H9 (cell line): ENCODE data around the gene CDKAL1. TPM values are rescaled to one million over a fixed set of nuclear protein-coding genes. Genes with fewer than 3 reads are reported as not detected.

Experiments
- DNase-seq: peaks from one replicate; pipeline ENCODE4 v3.0.0-alpha.2; 2017
- H2AFZ ChIP-seq: one replicate; pipeline ENCODE4 v1.6.1; 2013; ENCODE audit warnings: mild to moderate bottlenecking, low read length, control low read depth, moderate library complexity
- H2AK5ac ChIP-seq: 2 replicates; pipeline ENCODE4 v1.6.1; 2013; ENCODE audit warnings: low read length, control low read depth, mixed read lengths; ENCODE audit not compliant: insufficient read length
- H2BK120ac ChIP-seq: one replicate; pipeline ENCODE4 v1.6.1; 2013; ENCODE audit warnings: low read depth, mild to moderate bottlenecking, low read length, control low read depth, inconsistent platforms; ENCODE audit not compliant: poor library complexity, severe bottlenecking
- H2BK12ac ChIP-seq: 2 replicates; pipeline ENCODE4 v1.6.1; 2013; ENCODE audit warnings: low read length, control low read depth, mixed read lengths, low read depth; ENCODE audit not compliant: insufficient read length
- H2BK15ac ChIP-seq: 2 replicates; pipeline ENCODE4 v1.6.1; 2013; ENCODE audit warnings: low read depth, low read length, control low read depth
- H2BK20ac ChIP-seq: one replicate; pipeline ENCODE4 v1.6.1; 2013; ENCODE audit warnings: low read depth, mild to moderate bottlenecking, low read length, control low read depth, inconsistent platforms; ENCODE audit not compliant: poor library complexity, severe bottlenecking
- H2BK5ac ChIP-seq: 2 replicates; pipeline ENCODE4 v1.6.1; 2013; ENCODE audit warnings: low read length, control low read depth, mixed read lengths; ENCODE audit not compliant: insufficient read length
- H3K14ac ChIP-seq: 2 replicates; pipeline ENCODE4 v1.6.1; 2013; ENCODE audit warnings: low read length, control low read depth; ENCODE audit not compliant: insufficient read depth
- H3K18ac ChIP-seq: 2 replicates; pipeline ENCODE4 v1.6.1; 2013; ENCODE audit warnings: low read depth, mild to moderate bottlenecking, mixed read lengths, low read length, control low read depth; ENCODE audit not compliant: insufficient read length
- H3K23ac ChIP-seq: 2 replicates; pipeline ENCODE4 v1.6.1; 2013; ENCODE audit warnings: low read length, control low read depth, mixed read lengths, low read depth; ENCODE audit not compliant: insufficient read length
- H3K23me2 ChIP-seq: 2 replicates; pipeline ENCODE4 v1.6.1; 2013; ENCODE audit warnings: low read depth, mild to moderate bottlenecking, mixed read lengths, low read length, control low read depth; ENCODE audit not compliant: insufficient read length, poor library complexity, severe bottlenecking
- H3K27ac ChIP-seq: 2 replicates; pipeline ENCODE4 v1.5.1; 2013; ENCODE audit warnings: low read length, control low read depth, mixed read lengths, low read depth; ENCODE audit not compliant: insufficient read length
- H3K27me3 ChIP-seq: 2 replicates; pipeline ENCODE4 v1.6.1; 2013; ENCODE audit warnings: low read length, control low read depth, inconsistent platforms; ENCODE audit not compliant: insufficient read depth
- H3K4ac ChIP-seq: 2 replicates; pipeline ENCODE4 v1.6.1; 2013; ENCODE audit warnings: low read depth, mild to moderate bottlenecking, control low read depth, inconsistent platforms, low read length, moderate library complexity
- H3K4me1 ChIP-seq: 2 replicates; pipeline ENCODE4 v1.6.1; 2013; ENCODE audit warnings: low read length, control low read depth, inconsistent platforms; ENCODE audit not compliant: insufficient read depth
- H3K4me2 ChIP-seq: 2 replicates; pipeline ENCODE4 v1.6.1; 2013; ENCODE audit warnings: low read length, control low read depth, mixed read lengths; ENCODE audit not compliant: insufficient read length, insufficient read depth
- H3K56ac ChIP-seq: 2 replicates; pipeline ENCODE4 v1.6.1; 2013; ENCODE audit warnings: low read depth, mild to moderate bottlenecking, mixed read lengths, low read length, control low read depth; ENCODE audit not compliant: insufficient read length
- H3K79me1 ChIP-seq: 2 replicates; pipeline ENCODE4 v1.6.1; 2013; ENCODE audit warnings: low read depth, mild to moderate bottlenecking, moderate library complexity, low read length, control low read depth, inconsistent platforms; ENCODE audit not compliant: insufficient read depth, poor library complexity, severe bottlenecking
- H3K79me2 ChIP-seq: 2 replicates; pipeline ENCODE4 v1.6.1; 2013; ENCODE audit warnings: low read length, control low read depth, inconsistent platforms; ENCODE audit not compliant: insufficient read depth
- H3K9ac ChIP-seq: 2 replicates; pipeline ENCODE4 v1.6.1; 2013; ENCODE audit warnings: low read length, control low read depth, mixed read lengths; ENCODE audit not compliant: insufficient read length; ENCODE audit errors: extremely low read depth
- H3K9me3 ChIP-seq: one replicate; pipeline ENCODE4 v1.6.1; 2013; ENCODE audit warnings: low read depth, low read length, inconsistent platforms; ENCODE audit not compliant: control insufficient read depth
- H3T11ph ChIP-seq: one replicate; pipeline ENCODE4 v1.6.1; 2013; ENCODE audit warnings: mild to moderate bottlenecking, low read length, control low read depth, inconsistent platforms
- H4K20me1 ChIP-seq: one replicate; pipeline ENCODE4 v1.6.1; 2013; ENCODE audit not compliant: control insufficient read depth, insufficient read length, insufficient read depth
- H4K5ac ChIP-seq: 2 replicates; pipeline ENCODE4 v1.6.1; 2013; ENCODE audit warnings: low read depth, mild to moderate bottlenecking, mixed read lengths, low read length, control low read depth; ENCODE audit not compliant: insufficient read length
- H4K8ac ChIP-seq: replicated peaks from 2 replicates; pipeline ENCODE4 v1.6.1; 2013; ENCODE audit warnings: low read length, control low read depth, mixed read lengths, low read depth; ENCODE audit not compliant: insufficient read length
- H4K91ac ChIP-seq: 2 replicates; pipeline ENCODE4 v1.6.1; 2013; ENCODE audit warnings: low read depth, mild to moderate bottlenecking, moderate library complexity, mixed read lengths, low read length, control low read depth; ENCODE audit not compliant: insufficient read length
- H3K27ac Mint-ChIP-seq, 3 experiments: 2 replicates in 2 of 3; 3 replicates in 1 of 3; pipeline ENCODE4 v1.8.0; 2020 to 2021; ENCODE audit warnings: mixed read lengths in 3 of 3, mild to moderate bottlenecking in 1 of 3, moderate library complexity in 1 of 3
- H3K27me3 Mint-ChIP-seq: 2 replicates; pipeline ENCODE4 v1.8.0; 2021; ENCODE audit warnings: low read depth, mild to moderate bottlenecking, moderate library complexity, mixed read lengths
- H3K36me3 Mint-ChIP-seq, 3 experiments: 2 replicates in 2 of 3; 3 replicates in 1 of 3; pipeline ENCODE4 v1.8.0; 2020 to 2021; ENCODE audit warnings: low read depth in 3 of 3, mixed read lengths in 3 of 3; ENCODE audit not compliant: insufficient read depth in 1 of 3
- H3K4me1 Mint-ChIP-seq, 2 experiments: 2 replicates each; pipeline ENCODE4 v1.8.0; 2020; ENCODE audit warnings: mixed read lengths in 2 of 2
- H3K4me3 Mint-ChIP-seq, 2 experiments: 2 replicates in 1 of 2; 3 replicates in 1 of 2; pipeline ENCODE4 v1.8.0; 2020 to 2021; ENCODE audit warnings: mild to moderate bottlenecking in 2 of 2, mixed read lengths in 2 of 2, moderate library complexity in 1 of 2
- H3K9me3 Mint-ChIP-seq, 2 experiments: 2 replicates in 1 of 2; 3 replicates in 1 of 2; pipeline ENCODE4 v1.8.0; 2020; ENCODE audit warnings: mild to moderate bottlenecking in 2 of 2, mixed read lengths in 2 of 2, moderate library complexity in 1 of 2
- CTCF ChIP-seq: fragments of 200-600 bp; sonication (generic); conservative IDR thresholded peaks from 3 replicates; pipeline ENCODE4 v1.8.0; 2021; ENCODE audit warnings: antibody characterized with exemption, mild to moderate bottlenecking
- total RNA-seq: library from RNA; stranded (reverse); gene quantifications from 2 replicates; pipeline ENCODE4 v1.2.1, GENCODE V29; 2021

The CDKAL1 gene
- total RNA-seq, 1 experiment from 2014 or later, result 23.0 TPM

GRCh38 chr6:20893412-20893811 is 359.2 kb downstream of the CDKAL1 start:
- no peaks in the 10 kb centered on the region for H3K27me3 Mint-ChIP-seq
- H2BK120ac ChIP-seq, result no peak overlapping the region
- peaks cover 2 to 4% (median 3%) of the 10 kb centered on the region in 3 experiments; a peak in 6 of 7 replicates for H3K36me3 Mint-ChIP-seq

More at GRCh38 chr6:20893412-20893811, 359.2 kb downstream of the CDKAL1 start:
- no peak for TF ChIP-seq CTCF
- H3K79me2 ChIP-seq, result no peaks in the 10 kb centered on the region; the same call in 1 of the 2 replicates
- no peaks in the 10 kb centered on the region for H3K9me3 ChIP-seq
- H2BK15ac ChIP-seq, result no peak overlapping the region
- no peaks in the 10 kb centered on the region for H3K79me1 ChIP-seq
- H3K18ac ChIP-seq, result no peak overlapping the region
- H4K8ac ChIP-seq, result no peak overlapping the region
- H3K27ac Mint-ChIP-seq, result no peak overlapping the region
- no peak overlapping the region for H3K4me3 Mint-ChIP-seq
- H3K4me2 ChIP-seq, result no peak overlapping the region
- H4K91ac ChIP-seq, result no peak overlapping the region
- no peak overlapping the region for H2AFZ ChIP-seq
- H3K56ac ChIP-seq, result no peak overlapping the region
- no peaks in the 10 kb centered on the region for H3K23me2 ChIP-seq
- no peak overlapping the region for H2AK5ac ChIP-seq
- H2BK5ac ChIP-seq, result no peak overlapping the region
- DNase-seq, result no peak
- no peak overlapping the region for H3K14ac ChIP-seq
- no peak overlapping the region for H3K9ac ChIP-seq
- no peak overlapping the region for H2BK12ac ChIP-seq
- H2BK20ac ChIP-seq, result no peak overlapping the region
- peaks cover 3% of the 10 kb centered on the region; the same call in 1 of the 2 replicates for H3K4me1 ChIP-seq
- no peaks in the 10 kb centered on the region for H3K27me3 ChIP-seq
- no peaks in the 10 kb centered on the region for H4K20me1 ChIP-seq
- no peak overlapping the region for H3K23ac ChIP-seq
- no peak overlapping the region for H3K4ac ChIP-seq
- no peak overlapping the region for H4K5ac ChIP-seq
- H3K9me3 Mint-ChIP-seq, result peaks cover 2 to 4% of the 10 kb centered on the region in 2 experiments; a peak in 3 of 5 replicates
- H3T11ph ChIP-seq, result no peak overlapping the region
- no peak overlapping the region for H3K27ac ChIP-seq
- peaks cover 7 to 8% of the 10 kb centered on the region in 2 experiments; a peak in 3 of 4 replicates for H3K4me1 Mint-ChIP-seq
